Measurements from ENCODE around the gene GPC6. TPM values are rescaled to one million over a fixed set of nuclear protein-coding genes. Genes with fewer than 3 reads are reported as not detected.

GPC6 gene
- total RNA-seq, 4 donors from 2014 or later = 6.7 to 67.2 (median 11.1) TPM

- DNase-seq = no peak
- H3K4me3 ChIP-seq = no peak overlapping the region
- no peak overlapping the region for H3K27ac ChIP-seq
- TF ChIP-seq POLR2A (IDR thresholded peaks at IDR 0.05) (no peak), CTCF (IDR thresholded peaks at IDR 0.05) (no peak)
- H3K4me1 ChIP-seq = no peaks in the 10 kb centered on the region
- H3K27me3 ChIP-seq = no peaks in the 10 kb centered on the region
- intact Hi-C loops (cut with DNase I; ENCODE audit: low total_unique reads) = no loop called here
- no peaks in the 10 kb centered on the region for H3K9me3 ChIP-seq
- no peaks in the 10 kb centered on the region for H3K36me3 ChIP-seq
Measured at GRCh38 chr13:94332359-94333096, 1105.9 kb downstream of the GPC6 start.

- no peaks in the 10 kb centered on the region for H3K4me1 ChIP-seq
- TF ChIP-seq CTCF (IDR thresholded peaks at IDR 0.05) (no peak), POLR2A (IDR thresholded peaks at IDR 0.05) (no peak)
- H3K36me3 ChIP-seq = no peaks in the 10 kb centered on the region
- H3K9me3 ChIP-seq = no peaks in the 10 kb centered on the region
- H3K4me3 ChIP-seq = no peak overlapping the region
- H3K27ac ChIP-seq = no peak overlapping the region
- no peaks in the 10 kb centered on the region for H3K27me3 ChIP-seq
- no peak for DNase-seq
- intact Hi-C loops (cut with DNase I; ENCODE audit: low total_unique reads) = no loop called here
Measured at GRCh38 chr13:94333131-94333820, 1106.7 kb downstream of the GPC6 start.

GRCh38 chr13:94335761-94336526 is 1109.3 kb downstream of the GPC6 start:
- Histone ChIP-seq H3K27ac (no peak overlapping the region), H3K36me3 (no peaks in the 10 kb centered on the region), H3K4me3 (no peak overlapping the region), H3K9me3 (no peaks in the 10 kb centered on the region), H3K27me3 (no peaks in the 10 kb centered on the region), H3K4me1 (no peaks in the 10 kb centered on the region)
- intact Hi-C loops (cut with DNase I; ENCODE audit: low total_unique reads) = no loop called here
- DNase-seq = no peak
- TF ChIP-seq CTCF (IDR thresholded peaks at IDR 0.05) = no peak
- TF ChIP-seq POLR2A (IDR thresholded peaks at IDR 0.05) = no peak

GRCh38 chr13:94339116-94339687 is 1112.6 kb downstream of the GPC6 start:
- intact Hi-C loops (cut with DNase I; ENCODE audit: low total_unique reads) = no loop called here
- H3K36me3 ChIP-seq = no peaks in the 10 kb centered on the region
- TF ChIP-seq CTCF (IDR thresholded peaks at IDR 0.05) = no peak
- no peak for TF ChIP-seq POLR2A (IDR thresholded peaks at IDR 0.05)
- H3K4me3 ChIP-seq = no peak overlapping the region
- DNase-seq = peak in 1 of 2 donors; percentile 37
- H3K9me3 ChIP-seq = no peaks in the 10 kb centered on the region
- no peak overlapping the region for H3K27ac ChIP-seq
- no peaks in the 10 kb centered on the region for H3K4me1 ChIP-seq
- H3K27me3 ChIP-seq = no peaks in the 10 kb centered on the region

Data from uterus (tissue), 4 donors.